ENCODE measurements around the gene ST8SIA5.

Gene ST8SIA5

GRCh38 chr18:46731316-46731715 lies 25.5 kb downstream of the ST8SIA5 start:
- no peak for TF ChIP-seq CTCF (IDR thresholded peaks at IDR 0.05; ENCODE audit: extremely low read depth, missing control alignments)
- no peak for DNase-seq (ENCODE audit: low spot score)

GRCh38 chr18:46728219-46728930 lies 28.5 kb downstream of the ST8SIA5 start:
- no peak for DNase-seq (ENCODE audit: low spot score)
- no peak for TF ChIP-seq CTCF (IDR thresholded peaks at IDR 0.05; ENCODE audit: extremely low read depth, missing control alignments)

- TF ChIP-seq CTCF (IDR thresholded peaks at IDR 0.05; ENCODE audit: extremely low read depth, missing control alignments) = no peak
- no peak for DNase-seq (ENCODE audit: low spot score)
Observed at GRCh38 chr18:46727177-46727576, 29.7 kb downstream of the ST8SIA5 start.

- no peak for DNase-seq (ENCODE audit: low spot score)
- TF ChIP-seq CTCF (IDR thresholded peaks at IDR 0.05; ENCODE audit: extremely low read depth, missing control alignments) = no peak
Observed at GRCh38 chr18:46725310-46725709, 31.5 kb downstream of the ST8SIA5 start.

GRCh38 chr18:46723856-46724415 lies 32.9 kb downstream of the ST8SIA5 start:
- DNase-seq (ENCODE audit: low spot score) = no peak
- TF ChIP-seq CTCF (IDR thresholded peaks at IDR 0.05; ENCODE audit: extremely low read depth, missing control alignments) = no peak

- no peak for DNase-seq (ENCODE audit: low spot score)
- no peak for TF ChIP-seq CTCF (IDR thresholded peaks at IDR 0.05; ENCODE audit: extremely low read depth, missing control alignments)
Observed at GRCh38 chr18:46722051-46722450, 34.8 kb downstream of the ST8SIA5 start.

GRCh38 chr18:46721331-46721730 lies 35.5 kb downstream of the ST8SIA5 start:
- no peak for DNase-seq (ENCODE audit: low spot score)
- no peak for TF ChIP-seq CTCF (IDR thresholded peaks at IDR 0.05; ENCODE audit: extremely low read depth, missing control alignments)

Measured in GM20000 (cell line).